GM19099 (cell line): ENCODE results near the gene SRSF4.

Experiments used
- POLR2A ChIP-seq: IDR thresholded peaks from 3 replicates; pipeline ENCODE4 v1.6.1; 2011; ENCODE audit warnings: low read depth; ENCODE audit not compliant: insufficient read length; ENCODE audit errors: extremely low read depth

SRSF4 gene

DNA sequence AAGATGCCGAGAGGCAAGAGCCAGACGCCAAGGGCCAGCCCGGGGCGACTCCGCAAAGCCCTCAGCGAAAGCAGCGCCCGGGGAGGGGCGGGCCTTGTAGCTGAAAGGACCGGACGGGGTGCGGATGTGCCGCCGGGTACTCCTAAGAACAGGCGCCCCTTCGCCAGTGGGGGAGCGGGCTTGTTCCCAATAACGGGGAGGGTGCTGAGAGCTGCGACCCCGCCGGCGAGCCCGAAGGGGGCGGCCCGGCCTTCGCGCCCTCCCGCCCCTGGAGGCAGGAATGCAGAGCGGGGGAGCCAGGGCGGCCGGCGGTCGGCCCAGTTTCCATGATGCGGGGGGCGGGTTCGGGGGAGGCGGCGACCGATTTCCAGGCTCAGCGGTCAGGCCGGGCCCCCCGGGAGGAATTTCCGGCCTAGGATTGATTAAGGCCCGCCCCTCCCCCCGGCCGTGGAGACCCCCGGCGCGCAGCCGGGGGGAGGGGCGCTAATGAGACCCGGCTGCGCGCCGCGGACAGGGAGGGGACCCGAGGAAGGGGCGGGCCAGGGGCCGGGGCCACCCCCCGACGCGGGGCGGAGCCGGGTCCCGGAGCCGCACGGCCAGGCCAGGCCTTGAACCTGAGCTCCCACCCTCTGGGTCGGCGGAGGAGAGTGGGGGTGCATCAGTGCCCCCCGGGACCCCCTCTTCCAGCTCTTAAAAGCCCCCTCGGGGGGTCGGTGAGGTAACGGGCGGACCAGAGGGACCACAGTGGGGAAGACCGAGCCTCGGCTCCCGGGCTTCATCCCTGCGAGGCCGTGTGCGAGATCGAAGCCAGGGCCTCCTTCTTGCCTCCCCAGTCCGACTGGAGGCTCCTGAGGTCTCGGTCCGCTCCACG is 57.1 kb downstream of the SRSF4 start:
- TF ChIP-seq POLR2A = no peak

- TF ChIP-seq POLR2A = no peak
Measured at GRCh38 chr1:29123887-29124365, 57.8 kb downstream of the SRSF4 start, which contains the start of gene TMEM200B. Gene TMEM200B (minus strand): TSS chr1:29123903. CDS start chr1:29121828, 2,075 bp downstream.

DNA sequence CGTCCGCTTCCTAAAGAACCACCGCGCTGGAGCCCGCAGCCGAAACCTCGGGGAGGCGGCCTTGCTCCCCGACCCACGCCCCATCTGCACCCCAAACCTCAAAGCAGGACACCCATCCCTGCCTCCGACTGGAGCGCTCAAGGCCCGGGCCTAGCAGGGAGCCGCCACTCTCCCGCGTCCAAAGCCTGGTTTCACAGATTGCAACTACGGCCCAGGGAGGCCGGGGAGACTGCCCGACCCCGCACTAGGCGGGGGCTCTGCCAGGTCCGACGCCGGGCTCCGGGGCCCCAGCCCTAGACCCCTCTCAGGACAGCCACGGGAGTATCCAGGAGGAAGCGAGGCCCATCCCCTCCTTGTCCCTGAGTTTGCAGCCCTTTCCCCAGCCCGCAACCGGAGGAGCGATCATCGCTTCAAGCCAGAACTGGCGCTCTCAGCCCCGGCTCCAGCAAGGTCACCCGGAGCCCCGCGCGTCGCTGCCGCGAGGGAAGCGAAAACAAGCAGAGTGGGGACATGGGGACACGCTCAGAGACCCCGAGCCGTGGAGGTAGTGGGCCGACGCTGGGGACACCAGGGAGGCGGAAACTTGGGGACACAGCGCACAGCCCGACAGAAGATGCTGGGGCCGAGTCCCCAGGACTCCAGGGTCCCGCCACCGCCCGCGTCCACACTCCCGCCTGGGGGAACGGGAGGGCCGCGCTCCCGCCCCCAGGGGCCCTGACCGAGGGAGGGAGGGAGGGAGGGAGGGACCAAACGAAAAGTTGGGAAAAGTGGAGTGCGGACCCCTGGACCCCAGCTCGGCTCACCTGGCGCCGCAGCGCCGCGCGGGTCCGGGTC is 58.4 kb downstream of the SRSF4 start:
- TF ChIP-seq POLR2A = no peak

GRCh38 chr1:29122682-29123052 is 59.0 kb downstream of the SRSF4 start:
- TF ChIP-seq POLR2A = no peak

DNA sequence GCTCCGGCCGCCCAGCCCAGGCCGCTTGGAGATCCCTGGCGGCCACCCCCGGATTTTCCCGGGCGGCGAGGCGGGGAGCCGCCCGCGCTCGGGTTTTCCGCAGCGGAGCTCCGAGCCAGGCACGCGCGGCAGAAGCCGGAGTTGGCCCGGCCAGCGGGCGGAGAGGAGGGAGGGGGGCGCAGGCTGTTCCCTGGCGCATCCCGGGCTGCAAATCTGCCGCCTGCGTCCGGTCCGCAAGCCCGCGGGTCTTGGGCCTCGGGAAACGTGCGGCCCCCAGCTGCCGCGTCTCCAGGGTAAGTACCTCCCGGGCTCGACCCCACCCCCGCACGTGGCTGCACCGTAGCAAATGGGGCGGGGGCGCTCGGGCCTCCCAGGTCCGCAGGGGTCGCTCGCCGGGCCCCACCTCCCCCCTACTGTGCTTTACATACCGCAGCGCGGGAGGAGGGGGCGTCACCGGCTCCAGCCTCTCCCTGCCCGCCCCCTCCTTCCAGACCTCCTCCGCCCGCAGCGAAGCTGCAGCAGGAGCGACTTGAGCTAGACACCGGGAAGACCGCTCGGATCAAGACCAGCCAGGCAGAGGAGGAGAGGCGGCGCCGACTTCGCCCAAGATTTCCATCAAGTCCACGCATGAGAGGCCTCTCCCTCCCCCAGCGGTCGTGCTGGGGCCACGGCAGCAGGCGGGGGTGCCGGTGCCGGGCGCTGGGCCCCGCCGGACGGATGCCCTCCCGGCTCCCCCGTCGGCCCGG is 59.6 kb downstream of the SRSF4 start:
- no peak for TF ChIP-seq POLR2A

GRCh38 chr1:29121516-29121935 is 60.2 kb downstream of the SRSF4 start:
- no peak for TF ChIP-seq POLR2A

DNA sequence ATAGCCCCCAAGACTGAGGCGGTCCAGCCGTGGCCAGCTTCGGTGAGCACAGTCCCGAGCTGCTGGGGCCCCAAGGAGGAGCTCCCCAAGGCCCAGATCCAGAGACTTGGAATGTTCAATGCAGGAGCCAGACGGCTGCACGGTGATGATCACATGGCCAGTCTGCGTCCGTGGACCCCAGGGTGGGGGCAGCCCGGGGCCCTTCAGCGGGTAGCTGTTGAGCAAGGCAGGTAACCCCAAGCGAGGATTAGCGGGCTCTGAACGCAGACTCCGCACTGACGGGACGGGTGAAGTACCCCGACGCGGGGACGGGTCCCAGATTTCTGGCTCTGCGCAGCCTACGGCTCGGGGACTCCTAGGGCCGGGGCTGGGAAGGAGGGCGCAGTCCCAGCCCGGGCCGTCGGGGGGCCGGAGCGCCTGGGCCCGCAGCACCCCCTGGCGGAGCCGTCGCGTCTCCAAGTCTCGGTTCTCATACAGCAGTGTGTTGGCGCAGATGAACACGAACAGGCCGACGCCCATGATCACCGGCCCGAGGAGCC is 60.7 kb downstream of the SRSF4 start:
- TF ChIP-seq POLR2A = no peak

DNA sequence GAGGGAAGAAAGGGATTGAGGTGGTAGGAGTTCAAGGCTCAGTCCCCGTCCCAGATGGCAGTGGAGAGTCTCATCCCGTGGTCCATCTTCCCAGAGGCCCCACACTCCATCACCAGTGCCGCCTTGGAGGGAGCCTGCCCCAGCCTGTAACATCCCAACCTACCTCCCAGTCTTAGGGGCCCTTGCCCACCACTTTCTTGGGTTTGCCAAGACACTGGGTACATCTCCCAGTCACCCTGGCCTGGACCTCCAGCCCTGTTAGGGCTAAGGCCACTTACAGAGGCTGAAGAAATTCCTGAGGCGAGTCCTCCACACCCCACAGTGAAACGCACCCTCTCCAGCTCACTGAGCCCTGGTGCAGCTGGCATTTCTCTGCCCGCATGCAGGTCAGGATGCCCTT is 61.3 kb downstream of the SRSF4 start:
- TF ChIP-seq POLR2A = no peak

- no peak for TF ChIP-seq POLR2A
Measured at GRCh38 chr1:29119121-29119929, 62.4 kb downstream of the SRSF4 start.

DNA sequence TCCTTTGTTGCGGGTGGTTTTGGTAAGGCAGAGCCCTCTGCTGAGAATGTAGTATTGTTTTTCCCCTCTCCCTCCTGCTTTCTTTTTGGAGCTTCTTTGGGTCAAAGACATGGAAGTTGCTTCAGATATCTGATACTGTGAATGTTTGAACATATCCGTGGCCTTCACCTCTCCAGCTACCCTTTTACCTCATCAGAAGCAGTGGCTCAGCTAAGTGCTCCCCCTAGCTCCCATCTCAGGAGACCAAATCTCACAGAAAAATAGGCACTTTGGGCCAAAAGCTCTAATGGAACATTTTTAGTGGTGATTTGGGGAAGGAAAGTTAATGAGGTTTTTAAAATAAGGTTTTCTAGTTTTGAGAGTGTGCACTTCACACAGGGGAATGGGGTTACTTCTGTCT is 64.3 kb downstream of the SRSF4 start:
- TF ChIP-seq POLR2A = no peak

DNA sequence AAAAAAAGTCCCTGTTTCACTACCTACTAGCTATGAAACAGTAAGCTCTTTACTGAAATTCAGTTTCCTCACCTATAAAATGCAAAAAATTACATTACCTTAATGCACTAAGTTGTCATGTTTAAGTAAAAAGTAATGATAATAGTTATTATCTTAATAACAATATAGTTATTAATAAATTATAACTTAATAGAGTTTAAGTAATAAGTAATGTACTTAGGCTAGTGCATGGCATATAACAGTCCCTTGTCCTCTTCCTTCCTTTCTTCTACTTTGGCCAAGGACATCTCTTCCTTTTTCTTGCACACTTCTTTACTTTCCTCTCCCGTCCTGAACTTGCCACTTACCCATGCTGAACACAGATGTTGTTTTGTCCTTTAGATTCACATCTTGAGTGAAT is 67.0 kb downstream of the SRSF4 start:
- TF ChIP-seq POLR2A = no peak

GRCh38 chr1:29113413-29114117 is 68.1 kb downstream of the SRSF4 start:
- TF ChIP-seq POLR2A = no peak

- TF ChIP-seq POLR2A = no peak
Measured at GRCh38 chr1:29112705-29113412, 68.8 kb downstream of the SRSF4 start.

DNA sequence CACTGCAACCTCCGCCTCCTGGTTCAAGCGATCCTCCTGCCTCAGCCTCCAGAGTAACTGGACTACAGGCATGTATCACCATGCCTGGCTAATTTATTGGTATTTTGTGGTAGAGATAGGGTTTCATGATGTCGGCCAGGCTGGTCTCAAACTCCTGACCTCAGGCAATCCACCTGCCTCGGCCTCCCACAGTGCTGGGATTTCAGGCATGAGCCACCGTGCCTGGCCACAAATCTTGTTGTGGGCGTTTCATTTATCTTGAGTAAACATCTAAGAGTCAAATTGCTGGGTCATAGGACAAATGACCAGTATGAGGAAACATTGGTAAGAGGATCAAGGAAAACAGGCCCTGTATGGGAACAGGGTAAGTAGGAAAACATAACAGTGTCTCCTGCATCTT is 75.9 kb downstream of the SRSF4 start:
- no peak for TF ChIP-seq POLR2A
